Epithelial cell of proximal tubule (primary cell): ENCODE data around the gene SLC12A4. TPM values are rescaled to one million over a fixed set of nuclear protein-coding genes. Genes with fewer than 3 reads are reported as not detected.
A peak's percentile ranks its signal among the peaks of the same experiment; 100 is the strongest.
"Not testable (repeated sequence)": the region's sequence is repeated elsewhere in the genome, so short reads cannot be mapped to it uniquely, and the experiment has no call there.

Source experiments
- DNase-seq: peaks from one replicate; pipeline ENCODE4 v3.0.0-alpha.2; 2011; ENCODE audit warnings: low read depth
- H3K4me3 ChIP-seq: 2 replicates; pipeline ENCODE4 v1.5.1; 2011; ENCODE audit warnings: low read depth, mild to moderate bottlenecking, low read length
- total RNA-seq: library from RNA; depleted of rRNA; stranded (reverse); fragments of >200 nt; gene quantifications from 2 replicates; pipeline ENCODE4 v1.2.3, GENCODE V29; 2015
- TF ChIP-seq, protein P1 (sequence below): conservative IDR thresholded peaks from 2 replicates; pipeline ENCODE4 v1.5.1; 2012; ENCODE audit warnings: low read depth, mild to moderate bottlenecking, low read length

The SLC12A4 gene
- total RNA-seq, 1 donor from 2014 or later, result 50.7 TPM

DNA sequence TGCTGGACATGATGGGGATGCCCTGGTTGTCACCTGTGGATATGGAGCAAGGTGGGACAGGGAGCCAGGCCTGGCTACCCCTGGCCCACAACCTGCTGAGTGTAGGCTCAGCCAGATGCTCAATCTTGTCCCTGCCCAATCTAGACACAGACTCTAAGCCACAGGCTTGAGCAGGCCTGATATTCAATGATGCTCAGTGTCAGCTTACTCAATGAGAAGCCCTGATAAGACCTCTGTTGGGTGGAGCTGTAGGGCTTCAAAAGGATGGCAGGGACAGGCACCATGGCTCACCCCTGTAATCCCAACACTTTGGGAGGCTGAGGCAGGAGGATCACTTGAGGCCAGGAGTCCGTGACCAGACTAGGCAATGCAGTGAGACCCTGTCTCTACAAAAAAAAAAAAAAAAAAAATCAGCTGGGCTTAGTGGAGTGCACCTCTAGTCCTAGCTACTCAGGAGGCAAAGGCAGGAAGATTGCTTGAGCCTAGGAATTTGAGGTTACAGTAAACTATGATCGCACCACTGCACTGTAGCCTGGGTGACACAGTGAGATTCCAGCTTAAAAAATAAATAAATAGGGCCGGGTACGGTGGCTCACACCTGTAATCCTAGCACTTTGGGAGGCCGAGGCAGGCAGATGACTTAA, 27.9 kb downstream of the SLC12A4 start:
- no peak overlapping the region for H3K4me3 ChIP-seq
- DNase-seq, result no peak
- TF ChIP-seq, protein P1, sequence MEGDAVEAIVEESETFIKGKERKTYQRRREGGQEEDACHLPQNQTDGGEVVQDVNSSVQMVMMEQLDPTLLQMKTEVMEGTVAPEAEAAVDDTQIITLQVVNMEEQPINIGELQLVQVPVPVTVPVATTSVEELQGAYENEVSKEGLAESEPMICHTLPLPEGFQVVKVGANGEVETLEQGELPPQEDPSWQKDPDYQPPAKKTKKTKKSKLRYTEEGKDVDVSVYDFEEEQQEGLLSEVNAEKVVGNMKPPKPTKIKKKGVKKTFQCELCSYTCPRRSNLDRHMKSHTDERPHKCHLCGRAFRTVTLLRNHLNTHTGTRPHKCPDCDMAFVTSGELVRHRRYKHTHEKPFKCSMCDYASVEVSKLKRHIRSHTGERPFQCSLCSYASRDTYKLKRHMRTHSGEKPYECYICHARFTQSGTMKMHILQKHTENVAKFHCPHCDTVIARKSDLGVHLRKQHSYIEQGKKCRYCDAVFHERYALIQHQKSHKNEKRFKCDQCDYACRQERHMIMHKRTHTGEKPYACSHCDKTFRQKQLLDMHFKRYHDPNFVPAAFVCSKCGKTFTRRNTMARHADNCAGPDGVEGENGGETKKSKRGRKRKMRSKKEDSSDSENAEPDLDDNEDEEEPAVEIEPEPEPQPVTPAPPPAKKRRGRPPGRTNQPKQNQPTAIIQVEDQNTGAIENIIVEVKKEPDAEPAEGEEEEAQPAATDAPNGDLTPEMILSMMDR, result no peak

DNA sequence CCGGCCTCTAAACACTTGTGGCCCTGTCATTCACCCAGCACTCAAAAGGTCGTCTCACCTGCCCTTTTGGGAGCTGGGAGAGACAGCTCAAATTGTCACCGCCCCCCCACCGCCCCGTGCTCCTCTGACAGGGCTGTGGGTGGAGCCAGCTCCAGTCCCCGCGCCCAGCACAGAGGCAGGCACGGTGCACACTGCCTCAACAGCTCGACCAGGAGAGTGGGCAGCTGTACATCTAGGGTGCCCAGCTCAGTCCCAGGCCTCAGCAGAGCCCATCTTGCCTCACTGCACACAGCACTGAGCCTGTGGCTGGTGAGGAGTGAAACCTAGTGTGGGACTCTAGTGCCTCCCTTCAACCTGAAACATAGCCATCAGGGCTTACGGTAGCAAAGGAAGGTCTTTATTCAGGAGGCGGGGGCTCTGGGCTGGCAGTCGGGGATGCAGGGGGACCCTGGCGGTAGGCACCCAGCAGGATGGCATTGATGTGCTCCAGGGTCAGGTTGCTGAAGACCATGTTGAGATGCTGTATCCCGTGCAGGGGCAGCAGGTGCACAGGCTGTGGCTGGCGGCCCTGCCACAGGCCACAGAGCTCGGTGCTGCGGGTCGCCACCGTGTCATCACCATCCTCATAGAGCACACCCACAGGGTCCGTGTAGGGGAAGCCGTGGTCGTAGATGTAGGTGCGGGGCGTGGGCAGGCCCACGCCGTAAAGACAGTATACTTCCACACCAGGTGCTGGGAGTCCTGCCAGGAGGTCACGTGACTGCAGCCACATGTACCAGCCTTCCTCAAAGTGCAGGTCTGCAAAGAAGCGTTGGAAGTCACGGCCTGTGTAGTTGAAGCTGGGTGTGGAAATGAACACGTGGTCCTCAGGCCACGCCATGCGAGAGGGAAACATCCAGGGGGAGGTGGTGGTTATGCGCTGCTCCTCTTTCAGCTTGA, 28.7 kb downstream of the SLC12A4 start:
- no peak for DNase-seq
- TF ChIP-seq, protein P1, result no peak
- no peak overlapping the region for H3K4me3 ChIP-seq

GRCh38 chr16:67937713-67938112, 30.7 kb downstream of the SLC12A4 start:
- not testable (repeated sequence) for DNase-seq, H3K4me3 ChIP-seq

- DNase-seq, result no peak
- TF ChIP-seq, protein P1, result no peak
- peak overlapping the region; percentile 77 for H3K4me3 ChIP-seq
Observed at GRCh38 chr16:67936880-67937605, 31.4 kb downstream of the SLC12A4 start.

DNA sequence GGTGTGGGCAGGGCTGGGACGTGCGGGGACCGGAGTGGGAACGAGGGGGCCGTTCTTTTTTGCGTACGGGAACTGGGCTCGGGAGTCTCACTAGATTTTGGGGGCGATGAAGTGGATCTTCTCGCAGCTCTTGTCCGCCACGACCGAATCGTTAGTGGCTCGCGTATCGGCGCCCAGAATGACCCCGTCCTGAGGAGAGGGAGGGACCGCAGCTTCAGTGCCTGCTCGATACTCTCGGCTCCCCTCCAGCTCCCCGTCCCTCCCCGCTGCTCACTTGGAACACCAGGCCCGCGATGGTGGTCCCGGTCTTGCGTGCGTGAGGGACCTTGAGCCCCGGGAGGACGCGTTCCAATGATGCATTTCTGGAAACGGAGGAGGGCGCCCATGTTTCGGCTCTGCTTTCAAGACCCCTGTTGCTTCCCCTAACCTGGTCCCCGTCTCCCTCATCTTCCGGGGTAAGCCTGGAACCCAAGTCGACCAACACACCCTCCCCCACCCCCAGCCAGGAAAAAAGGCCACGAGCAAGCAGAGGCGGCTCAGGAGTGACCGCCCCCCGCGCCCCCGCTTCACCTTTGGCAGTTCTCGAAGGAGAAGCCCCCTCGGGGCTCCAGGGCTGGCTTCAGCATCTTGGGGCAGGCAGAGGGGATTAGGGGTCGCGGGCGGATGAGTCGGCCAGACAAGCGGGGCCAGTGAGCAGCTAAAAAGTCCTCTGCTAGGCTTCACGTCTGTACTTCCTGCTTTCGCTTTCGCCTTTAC, 32.1 kb downstream of the SLC12A4 start, which contains the start of gene PSMB10:
Gene PSMB10 (minus strand): TSS at position 727 of the 756 bp plus-strand sequence. CDS start 101 bp downstream, at position 626.
- H3K4me3 ChIP-seq, result peak within 1 kb of the TSS; percentile 77
- no peak for DNase-seq
- TF ChIP-seq, protein P1, result no peak

DNA sequence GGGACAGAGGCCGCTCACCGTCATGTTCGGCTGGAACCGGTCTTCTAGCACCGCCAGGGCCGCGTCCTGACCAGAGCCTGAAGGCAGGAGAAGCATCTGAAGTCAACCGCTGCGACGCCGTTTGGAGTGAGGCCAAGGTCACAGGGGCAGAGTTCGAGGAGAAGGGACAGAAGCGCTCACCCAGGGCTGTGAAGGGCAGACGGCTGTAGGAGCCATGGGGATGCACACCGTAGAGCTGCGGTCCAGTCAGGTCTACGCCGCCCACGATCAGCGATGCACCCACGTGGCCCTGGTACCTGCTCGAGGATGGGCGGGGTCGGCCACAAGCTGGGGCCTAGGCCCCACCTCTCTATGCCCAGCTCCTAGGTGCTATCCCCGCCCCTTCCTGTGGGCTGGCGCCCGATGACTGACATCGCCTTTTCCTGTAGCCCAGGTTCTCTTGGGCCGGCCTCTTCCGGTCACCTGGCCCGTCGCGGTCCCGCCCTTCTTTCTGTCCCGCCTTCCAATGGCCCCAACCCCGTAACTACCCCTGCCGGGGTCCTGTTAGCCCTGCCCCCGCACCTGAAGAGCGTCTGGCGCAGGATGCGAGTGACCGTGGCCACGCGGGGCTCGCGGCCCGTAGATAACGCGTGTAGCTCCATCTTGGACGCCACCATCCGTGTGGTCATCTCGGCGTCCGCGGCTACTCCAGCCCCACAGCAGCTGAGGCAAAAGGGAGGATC, 32.9 kb downstream of the SLC12A4 start:
- H3K4me3 ChIP-seq, result peak overlapping the region; percentile 77
- TF ChIP-seq, protein P1, result no peak
- peak; percentile 56 for DNase-seq
